HG03097 (cell line): ENCODE data around the gene GBP2.
"Not testable (repeated sequence)": the region's sequence is repeated elsewhere in the genome, so short reads cannot be mapped to it uniquely, and the experiment has no call there.

Experiments used
- ATAC-seq: cut with Tn5 transposase; IDR thresholded peaks from one replicate; pipeline ENCODE4 v1.9.1; 2021; ENCODE audit not compliant: unreplicated experiment, low FRiP score

Gene GBP2

DNA sequence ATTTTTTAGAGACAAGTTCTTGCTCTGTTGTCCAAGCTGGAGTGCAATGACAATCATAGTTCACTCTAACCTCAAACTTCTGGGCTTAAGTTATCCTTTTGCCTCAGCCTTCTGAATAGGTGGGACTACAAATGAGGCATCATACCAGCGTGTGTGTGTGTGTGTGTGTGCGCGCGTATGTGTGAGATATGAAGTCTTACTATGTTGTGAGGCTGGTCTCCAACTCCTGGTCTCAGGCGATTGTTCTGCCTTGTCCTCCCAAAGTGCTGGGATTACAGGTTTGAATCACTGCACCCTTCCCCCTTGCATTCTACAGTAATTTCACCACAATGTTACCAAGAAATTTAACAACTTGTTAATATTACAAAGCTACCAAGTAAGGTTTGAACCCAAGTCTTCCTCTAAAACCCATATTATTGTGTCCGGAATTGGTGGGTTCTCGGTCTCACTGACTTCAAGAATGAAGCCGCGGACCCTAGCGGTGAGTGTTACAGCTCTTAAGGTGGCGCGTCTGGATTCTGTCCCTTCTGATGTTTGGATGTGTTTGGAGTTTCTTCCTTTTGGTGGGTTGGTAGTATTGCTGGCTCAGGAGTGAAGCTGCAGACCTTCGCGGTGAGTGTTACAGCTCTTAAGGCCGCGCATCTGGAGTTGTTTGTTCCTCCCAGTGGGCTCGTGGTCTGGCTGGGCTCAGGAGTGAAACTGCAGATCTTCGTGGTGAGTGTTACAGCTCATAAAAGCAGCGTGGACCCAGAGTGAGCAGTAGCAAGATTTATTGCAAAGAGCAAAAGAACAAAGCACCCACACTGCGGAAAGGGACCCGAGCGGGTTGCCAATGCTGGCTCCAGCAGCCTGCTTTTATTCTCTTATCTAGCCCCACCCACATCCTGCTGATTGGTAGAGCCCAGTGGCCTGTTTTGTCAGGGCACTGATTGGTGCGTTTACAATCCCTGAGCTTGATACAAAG, 970 bp upstream of the GBP2 start:
- not testable (repeated sequence) for ATAC-seq

DNA sequence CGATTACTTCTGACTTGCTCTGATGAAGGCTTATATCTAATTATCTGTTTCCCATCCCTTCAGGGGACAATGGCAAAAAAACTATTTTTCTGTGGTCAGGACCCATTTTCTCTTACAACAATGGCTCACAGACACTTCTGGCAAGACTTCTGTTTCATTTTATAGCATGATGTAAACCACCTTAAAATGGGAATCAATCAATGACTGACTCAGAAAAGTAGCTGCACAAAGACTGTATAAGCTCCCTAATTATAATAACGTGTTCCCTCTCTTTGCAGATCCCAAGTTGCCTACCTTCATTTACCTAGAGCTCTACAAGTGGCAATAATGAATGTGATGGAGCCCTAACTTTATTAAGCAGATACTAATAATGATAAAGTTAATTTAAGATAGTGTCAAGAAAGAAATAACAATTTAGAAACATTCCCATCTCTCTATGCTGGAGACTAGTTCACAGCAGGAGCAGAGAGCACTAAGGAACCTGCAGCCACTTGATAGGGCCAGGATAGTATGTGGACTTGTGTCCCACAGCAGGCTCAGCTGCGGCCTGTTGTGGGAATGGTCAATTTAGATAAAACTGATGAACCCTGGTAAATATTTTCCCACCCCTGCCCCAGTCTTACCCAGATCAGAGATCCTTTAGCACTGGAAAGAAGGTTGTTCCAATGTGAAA, 538 bp downstream of the GBP2 start:
- peak; percentile 22 for ATAC-seq

DNA sequence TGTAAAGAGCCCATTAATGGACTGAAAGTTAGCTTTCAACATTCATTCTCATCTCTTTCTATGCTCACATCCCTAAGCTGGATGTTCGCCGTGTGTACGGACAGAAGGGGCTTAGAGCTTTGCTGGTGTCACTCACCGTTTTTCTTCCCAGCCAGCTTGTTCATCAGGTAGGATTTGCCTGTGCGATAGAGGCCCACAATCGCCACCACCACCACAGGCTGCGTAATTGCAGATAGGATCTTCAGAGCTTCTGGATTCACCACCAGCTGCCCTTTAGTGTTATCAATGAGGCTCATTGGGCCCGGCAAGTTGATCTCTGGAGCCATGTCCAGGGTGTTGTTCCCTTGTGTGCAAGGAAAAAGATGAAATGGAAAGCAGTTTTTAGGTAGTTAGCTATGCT, 4.3 kb downstream of the GBP2 start:
- no peak for ATAC-seq

DNA sequence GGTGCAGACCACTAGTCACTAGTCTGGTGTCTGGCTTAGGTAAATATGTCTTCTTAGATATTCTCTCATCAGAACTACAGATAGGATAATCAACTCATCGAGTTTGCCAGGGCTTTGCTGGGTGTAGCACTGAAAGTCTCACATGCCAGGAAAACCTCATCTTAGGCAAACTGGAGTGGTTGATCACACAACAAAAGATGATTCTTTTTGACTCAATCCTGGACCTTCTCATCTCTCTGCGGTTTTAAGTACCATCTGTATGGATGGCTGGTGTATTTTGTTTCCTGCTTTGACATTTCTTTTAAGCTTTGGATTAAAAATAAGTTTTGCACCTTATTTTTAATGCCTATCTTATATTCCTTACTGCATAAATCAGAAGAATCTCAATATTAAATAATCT, 11.3 kb downstream of the GBP2 start:
- ATAC-seq: no peak

DNA sequence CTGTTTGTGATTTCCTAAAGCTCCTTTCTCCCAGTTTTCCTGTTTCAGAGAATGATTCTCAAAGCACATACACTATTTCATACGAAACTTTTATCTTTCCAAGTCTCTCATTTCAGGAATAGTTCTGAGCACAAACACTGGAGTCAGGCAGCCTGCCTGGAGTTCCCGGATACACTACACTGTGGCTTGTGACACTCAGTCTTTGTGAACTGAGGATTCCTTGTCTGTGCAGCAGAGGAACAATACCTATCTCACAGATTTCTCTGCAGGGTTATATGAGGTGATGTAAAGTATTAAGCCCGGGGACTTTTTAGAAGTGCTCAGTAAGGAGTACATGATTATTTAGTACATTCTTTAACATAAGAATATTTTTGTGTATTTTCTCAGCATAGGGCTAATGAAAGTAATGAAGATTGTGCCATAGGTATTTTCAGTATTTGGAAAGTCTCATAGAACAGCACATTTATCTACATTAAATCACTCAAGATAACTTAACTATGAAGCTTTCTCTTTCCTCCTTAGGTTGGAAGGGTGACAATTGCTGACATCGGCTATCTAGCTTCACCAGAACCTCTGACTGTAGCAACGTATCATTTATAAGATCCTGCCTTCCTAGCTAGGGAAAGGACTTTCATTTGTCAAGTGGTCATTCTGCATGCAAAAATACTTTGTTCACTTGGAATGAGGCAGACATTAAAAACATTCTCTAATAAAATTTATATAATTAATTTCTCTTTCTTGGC, 12.9 kb downstream of the GBP2 start:
- ATAC-seq: no peak

DNA sequence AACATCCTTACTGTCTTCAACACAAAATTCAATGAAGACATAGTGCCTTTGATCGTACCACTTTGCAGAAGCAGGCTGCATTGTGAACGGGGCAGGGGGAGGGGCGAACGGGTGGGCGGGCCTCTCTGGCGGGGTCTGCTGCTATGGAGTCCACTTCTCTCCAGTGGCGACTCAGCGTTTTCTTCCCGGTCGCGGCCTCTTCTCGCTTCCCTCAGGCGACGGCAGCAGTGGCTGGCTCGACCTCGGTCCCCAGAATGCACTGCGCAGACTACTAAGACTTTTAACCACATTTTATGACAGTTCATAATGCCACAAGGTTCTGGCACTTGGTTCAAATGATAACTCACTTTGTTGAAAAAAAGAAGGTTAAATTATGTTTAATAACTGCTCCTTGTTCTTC, 21.2 kb downstream of the GBP2 start:
- ATAC-seq: no peak

- ATAC-seq: no peak
Observed at GRCh38 chr1:89104147-89104546, 21.8 kb downstream of the GBP2 start.

DNA sequence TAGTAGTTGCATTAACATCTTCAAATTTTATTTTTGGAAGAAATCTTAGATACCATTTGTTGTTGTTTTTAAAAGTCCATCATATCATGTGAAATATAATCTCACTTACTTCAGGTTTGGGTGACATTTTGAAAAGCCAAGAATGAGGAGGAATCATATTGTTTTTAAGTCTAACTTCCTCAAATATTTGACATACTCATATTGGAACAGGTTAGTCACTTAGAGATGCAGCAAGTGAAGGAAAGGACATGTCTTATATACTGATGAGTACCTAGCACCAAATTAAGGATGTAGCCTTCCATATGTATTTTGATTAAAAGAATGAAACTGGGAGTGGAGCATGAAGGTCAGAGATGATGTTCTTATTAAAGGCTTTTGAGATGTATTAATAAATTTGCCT, 23.9 kb downstream of the GBP2 start:
- ATAC-seq: no peak

- no peak for ATAC-seq
Observed at GRCh38 chr1:89100412-89100811, 25.5 kb downstream of the GBP2 start.

GRCh38 chr1:89098857-89099256, 27.1 kb downstream of the GBP2 start:
- no peak for ATAC-seq

DNA sequence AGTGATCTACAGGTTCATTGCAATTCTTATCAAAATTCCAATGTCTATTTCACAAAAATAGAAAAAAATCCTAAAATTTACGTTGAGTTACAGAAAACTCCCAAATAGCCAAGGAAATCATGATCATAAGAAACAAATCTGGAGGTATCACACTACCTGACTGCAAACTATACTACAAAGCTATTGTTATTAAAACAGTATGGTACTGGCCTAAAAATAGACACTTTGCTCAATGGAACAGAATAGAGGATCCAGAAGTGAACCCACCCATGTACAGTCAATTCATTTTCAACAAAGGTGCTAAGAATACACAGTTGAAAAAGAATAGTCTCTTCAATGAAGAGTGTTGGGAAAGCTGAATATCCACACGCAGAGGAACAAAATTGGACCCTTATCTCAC, 30.2 kb downstream of the GBP2 start:
- ATAC-seq: no peak

DNA sequence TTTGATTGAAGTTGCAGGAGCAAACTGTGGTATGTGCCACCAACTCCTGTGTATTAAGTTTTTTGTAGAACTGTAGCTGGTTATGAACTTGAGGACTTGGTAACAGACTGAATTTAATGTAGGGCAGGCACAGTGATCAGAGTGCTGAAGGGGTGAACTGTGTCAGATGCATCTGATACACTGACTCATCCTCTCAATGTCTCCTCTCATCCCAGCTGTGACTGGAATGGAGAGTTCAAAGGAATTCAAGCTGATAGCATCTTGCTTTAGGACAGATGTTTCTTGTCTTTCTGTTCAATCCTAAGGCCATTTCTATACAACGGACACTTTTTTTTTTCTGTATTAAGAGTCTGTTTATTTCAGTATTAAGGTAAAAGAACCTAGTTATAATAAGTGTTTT, 36.0 kb downstream of the GBP2 start:
- ATAC-seq: no peak

DNA sequence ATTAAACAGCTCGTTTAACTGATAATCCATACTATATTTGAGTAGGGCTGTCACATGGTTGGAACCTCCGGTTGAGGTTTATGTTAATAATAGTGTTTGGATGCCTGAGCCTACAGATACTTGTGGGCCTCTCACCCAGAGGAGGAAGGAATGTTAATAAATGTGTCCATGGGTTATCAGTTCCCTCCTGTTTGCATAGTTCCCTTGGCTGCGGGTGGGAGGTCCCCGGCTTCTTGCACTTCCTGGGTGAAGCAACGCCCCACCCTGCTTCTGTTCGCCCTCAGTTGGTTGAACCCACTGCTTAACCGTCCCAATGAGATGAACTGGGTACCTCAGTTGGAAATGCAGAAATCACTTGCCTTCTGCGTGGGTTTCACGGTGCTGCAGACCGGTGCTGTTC, 37.3 kb downstream of the GBP2 start:
- no peak for ATAC-seq

DNA sequence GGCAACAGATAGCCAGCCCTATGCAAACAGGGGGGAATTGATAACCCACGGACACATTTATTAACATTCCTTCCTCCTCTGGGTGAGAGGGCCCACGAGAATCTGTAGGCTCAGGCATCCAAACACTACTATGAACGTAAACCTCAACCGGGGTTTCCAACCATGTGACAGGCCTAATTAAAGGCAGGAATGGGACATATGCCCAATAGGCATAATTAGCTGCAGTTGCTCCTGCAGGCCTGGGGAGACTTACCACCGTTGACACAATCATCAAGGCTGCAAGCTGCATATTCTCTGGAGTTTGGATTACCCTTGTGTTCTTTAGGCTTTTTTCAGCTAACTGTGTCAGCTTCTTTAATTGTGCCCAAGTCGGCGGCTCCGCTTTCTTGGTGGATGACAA, 38.7 kb downstream of the GBP2 start:
- ATAC-seq: no peak

GRCh38 chr1:89085781-89086180, 40.1 kb downstream of the GBP2 start:
- ATAC-seq: no peak

DNA sequence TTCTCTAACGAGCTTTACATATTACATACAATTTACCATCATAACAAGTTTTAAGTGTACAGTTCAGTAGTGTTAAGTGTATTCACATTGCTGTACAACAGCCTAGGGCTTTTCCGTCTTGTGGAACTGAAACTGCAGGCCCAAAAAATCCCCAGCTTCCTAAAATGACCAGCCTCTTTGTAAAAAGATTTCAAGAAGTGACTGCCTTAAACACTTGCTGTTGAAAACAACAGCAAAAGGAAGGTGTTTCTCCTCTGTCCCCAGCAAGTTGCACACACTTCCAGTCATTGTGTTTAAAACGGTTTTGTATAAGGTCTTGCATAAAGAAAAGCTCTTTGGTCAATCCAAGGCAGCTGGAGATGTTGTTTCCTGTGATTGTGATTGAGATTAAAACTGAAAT, 44.9 kb downstream of the GBP2 start:
- ATAC-seq: no peak

GRCh38 chr1:89080068-89080467, 45.8 kb downstream of the GBP2 start:
- not testable (repeated sequence) for ATAC-seq

- not testable (repeated sequence) for ATAC-seq
Observed at GRCh38 chr1:89072466-89073065, 53.3 kb downstream of the GBP2 start.

DNA sequence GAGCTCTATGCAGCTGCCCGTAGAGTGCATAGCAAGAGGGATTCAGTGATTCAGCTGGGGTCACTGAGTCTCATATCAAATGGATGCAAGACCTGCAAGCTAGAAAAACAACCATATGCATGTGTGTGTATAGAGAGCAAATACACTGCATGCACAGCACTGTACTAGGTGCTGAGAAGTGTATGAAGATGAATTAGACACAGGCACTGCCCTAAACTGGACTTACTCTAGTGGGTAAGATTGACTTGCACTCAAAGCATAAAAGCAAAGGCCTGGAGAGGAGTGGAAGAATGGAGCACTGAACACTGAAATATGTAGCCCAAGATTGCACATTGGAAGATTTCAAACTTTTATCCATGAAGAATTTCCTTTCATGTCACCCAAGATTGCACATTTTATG, 55.4 kb downstream of the GBP2 start:
- ATAC-seq: no peak

GRCh38 chr1:89069951-89070350, 56.0 kb downstream of the GBP2 start:
- ATAC-seq: no peak

DNA sequence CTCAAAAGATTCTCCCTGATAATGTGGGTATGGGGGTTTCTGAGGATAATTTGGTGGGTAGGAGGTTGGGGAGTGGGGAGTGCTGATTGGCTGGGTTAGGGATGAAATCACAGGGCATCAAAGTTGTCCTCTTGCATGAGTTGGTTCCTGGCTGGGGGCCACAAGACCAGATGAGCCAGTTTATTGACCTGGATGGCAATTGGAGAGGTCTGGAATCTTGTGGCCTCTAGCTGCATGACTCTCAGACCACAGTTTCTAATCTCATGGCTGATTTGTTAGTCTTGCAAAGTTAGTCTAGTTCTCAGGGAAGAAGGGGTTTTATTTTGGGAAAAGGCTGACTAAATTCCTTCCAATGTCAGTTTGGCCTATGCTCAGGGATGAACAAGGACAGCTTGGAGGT, 57.6 kb downstream of the GBP2 start:
- no peak for ATAC-seq
